Measurements from ENCODE around the gene ALDOC. TPM values are rescaled to one million over a fixed set of nuclear protein-coding genes. Genes with fewer than 3 reads are reported as not detected.

ALDOC gene
- total RNA-seq, 1 donor from 2014 or later, result 38.6 TPM

GRCh38 chr17:28541439-28541838 is 35.3 kb downstream of the ALDOC start:
- no peak for DNase-seq (ENCODE audit: low spot score)
- Histone ChIP-seq H3K4me2 (no peak overlapping the region), H3K4me1 (peaks cover 7% of the 10 kb centered on the region), H3K36me3 (no peaks in the 10 kb centered on the region), H3K9me3 (ENCODE audit: low read depth) (no peaks in the 10 kb centered on the region), H3K9ac (no peak overlapping the region), H3K27ac (no peak overlapping the region), H4K20me1 (ENCODE audit: low read depth) (no peaks in the 10 kb centered on the region), H3F3A (ENCODE audit: low read depth) (no peaks in the 10 kb centered on the region), H3K79me2 (ENCODE audit: low read depth) (no peaks in the 10 kb centered on the region), H2AFZ (replicated peaks) (no peak overlapping the region), H3K27me3 (no peaks in the 10 kb centered on the region), H3K4me3 (no peak overlapping the region)
- Mint-ChIP-seq H3K36me3 (no peaks in the 10 kb centered on the region), H3K9me3 (no peaks in the 10 kb centered on the region), H3K27me3 (ENCODE audit: insufficient read depth, low read depth) (peaks cover 4% of the 10 kb centered on the region), H3K4me1 (peaks cover 5% of the 10 kb centered on the region), H3K27ac (no peak overlapping the region), H3K4me3 (no peak overlapping the region)
- no peak for TF ChIP-seq EZH2 (IDR thresholded peaks at IDR 0.05)
- no peak for TF ChIP-seq CTCF (IDR thresholded peaks at IDR 0.05)
- no peak for TF ChIP-seq EZH2phosphoT487 (IDR thresholded peaks at IDR 0.05)

- Histone ChIP-seq H3K9ac (no peak overlapping the region), H2AFZ (replicated peaks) (no peak overlapping the region), H3F3A (ENCODE audit: low read depth) (no peaks in the 10 kb centered on the region), H4K20me1 (ENCODE audit: low read depth) (no peaks in the 10 kb centered on the region), H3K4me1 (peaks cover 7% of the 10 kb centered on the region), H3K4me2 (no peak overlapping the region), H3K4me3 (no peak overlapping the region), H3K27me3 (no peaks in the 10 kb centered on the region), H3K9me3 (ENCODE audit: low read depth) (no peaks in the 10 kb centered on the region), H3K79me2 (ENCODE audit: low read depth) (no peaks in the 10 kb centered on the region), H3K36me3 (no peaks in the 10 kb centered on the region), H3K27ac (no peak overlapping the region)
- Mint-ChIP-seq H3K36me3 (no peaks in the 10 kb centered on the region), H3K4me1 (peaks cover 2% of the 10 kb centered on the region), H3K27me3 (ENCODE audit: insufficient read depth, low read depth) (peaks cover 4% of the 10 kb centered on the region), H3K27ac (no peak overlapping the region), H3K4me3 (no peak overlapping the region), H3K9me3 (no peaks in the 10 kb centered on the region)
- TF ChIP-seq EZH2 (IDR thresholded peaks at IDR 0.05) (no peak), EZH2phosphoT487 (IDR thresholded peaks at IDR 0.05) (no peak), CTCF (IDR thresholded peaks at IDR 0.05) (no peak)
- DNase-seq (ENCODE audit: low spot score), result no peak
Observed at GRCh38 chr17:28540231-28540630, 36.5 kb downstream of the ALDOC start.

GRCh38 chr17:28538296-28538895 is 38.3 kb downstream of the ALDOC start:
- H4K20me1 ChIP-seq (ENCODE audit: low read depth), result no peaks in the 10 kb centered on the region
- H3K9ac ChIP-seq, result no peak overlapping the region
- no peaks in the 10 kb centered on the region for H3K27me3 ChIP-seq
- no peaks in the 10 kb centered on the region for H3F3A ChIP-seq (ENCODE audit: low read depth)
- H3K27ac Mint-ChIP-seq, result peak overlapping the region; percentile 75
- no peak overlapping the region for H3K4me2 ChIP-seq
- no peaks in the 10 kb centered on the region for H3K36me3 Mint-ChIP-seq
- H3K4me1 Mint-ChIP-seq, result peaks cover 3% of the 10 kb centered on the region
- H3K27ac ChIP-seq, result no peak overlapping the region
- DNase-seq (ENCODE audit: low spot score), result no peak
- peaks cover 3% of the 10 kb centered on the region for H3K27me3 Mint-ChIP-seq (ENCODE audit: insufficient read depth, low read depth)
- H2AFZ ChIP-seq (replicated peaks), result no peak overlapping the region
- H3K9me3 Mint-ChIP-seq, result no peaks in the 10 kb centered on the region
- no peaks in the 10 kb centered on the region for H3K9me3 ChIP-seq (ENCODE audit: low read depth)
- no peaks in the 10 kb centered on the region for H3K4me1 ChIP-seq
- no peak overlapping the region for H3K4me3 Mint-ChIP-seq
- H3K4me3 ChIP-seq, result no peak overlapping the region
- H3K36me3 ChIP-seq, result no peaks in the 10 kb centered on the region
- TF ChIP-seq EZH2phosphoT487 (IDR thresholded peaks at IDR 0.05) (no peak), EZH2 (IDR thresholded peaks at IDR 0.05) (no peak), CTCF (IDR thresholded peaks at IDR 0.05) (no peak)
- H3K79me2 ChIP-seq (ENCODE audit: low read depth), result no peaks in the 10 kb centered on the region
